HFFc6 (cell line): ENCODE data around the gene ZDHHC1. TPM values are rescaled to one million over a fixed set of nuclear protein-coding genes. Genes with fewer than 3 reads are reported as not detected.
"Not testable (repeated sequence)": the region's sequence is repeated elsewhere in the genome, so short reads cannot be mapped to it uniquely, and the experiment has no call there.

Source experiments
- DNase-seq: peaks from one replicate; pipeline ENCODE4 v3.0.0-alpha.2; 2018
- H3K27ac Mint-ChIP-seq: 2 replicates; pipeline ENCODE4 v1.8.0; 2020; ENCODE audit warnings: mild to moderate bottlenecking, mixed read lengths
- H3K27me3 Mint-ChIP-seq: 2 replicates; pipeline ENCODE4 v1.8.0; 2021; ENCODE audit warnings: mild to moderate bottlenecking, moderate library complexity, mixed read lengths; ENCODE audit not compliant: insufficient read depth
- H3K36me3 Mint-ChIP-seq: 2 replicates; pipeline ENCODE4 v1.8.0; 2021; ENCODE audit warnings: low read depth, mixed read lengths
- H3K4me1 Mint-ChIP-seq: 2 replicates; pipeline ENCODE4 v1.8.0; 2020; ENCODE audit warnings: low read depth, mixed read lengths
- H3K4me3 Mint-ChIP-seq: 2 replicates; pipeline ENCODE4 v1.8.0; 2020; ENCODE audit warnings: mild to moderate bottlenecking, moderate library complexity, mixed read lengths
- H3K9me3 Mint-ChIP-seq: 2 replicates; pipeline ENCODE4 v1.8.0; 2020; ENCODE audit warnings: mild to moderate bottlenecking, mixed read lengths
- CTCF ChIP-seq: fragments of 200-600 bp; sonication (generic); IDR thresholded peaks from 2 replicates; pipeline ENCODE4 v1.5.0; 2021; ENCODE audit warnings: antibody characterized with exemption, mild to moderate bottlenecking
- total RNA-seq, 6 experiments: library from RNA; stranded (reverse); fragmentation: NEBNext Ultra II Directional; extraction: Animal tissue kit (Norgen Biotek cat#: 25700); gene quantifications; 2 replicates in 1 of 6; 3 replicates in 5 of 6; pipeline ENCODE4 v1.2.3, GENCODE V29; 2021

ZDHHC1 gene
- total RNA-seq, 6 experiments from 2014 or later, result 2.1 to 5.4 (median 2.8) TPM

GRCh38 chr16:67421030-67421429 is 4.8 kb upstream of the ZDHHC1 start:
- peaks cover 23% of the 10 kb centered on the region for H3K27me3 Mint-ChIP-seq

GRCh38 chr16:67419931-67420330 is 3.7 kb upstream of the ZDHHC1 start:
- Mint-ChIP-seq H3K27me3 (peaks cover 14% of the 10 kb centered on the region), H3K4me3 (no peak overlapping the region), H3K27ac (no peak overlapping the region), H3K9me3 (no peaks in the 10 kb centered on the region), H3K4me1 (peaks cover 25% of the 10 kb centered on the region), H3K36me3 (no peaks in the 10 kb centered on the region)
- peak; percentile 12; the same call in 1 of the 2 replicates for TF ChIP-seq CTCF
- DNase-seq, result no peak

More at GRCh38 chr16:67421030-67421429, 4.8 kb upstream of the ZDHHC1 start:
- peaks cover 19% of the 10 kb centered on the region for H3K4me1 Mint-ChIP-seq
- TF ChIP-seq CTCF, result no peak
- H3K27ac Mint-ChIP-seq, result no peak overlapping the region
- H3K4me3 Mint-ChIP-seq, result no peak overlapping the region
- no peaks in the 10 kb centered on the region for H3K9me3 Mint-ChIP-seq
- no peak for DNase-seq
- no peaks in the 10 kb centered on the region for H3K36me3 Mint-ChIP-seq

GRCh38 chr16:67419502-67419901 is 3.2 kb upstream of the ZDHHC1 start:
- peaks cover 26% of the 10 kb centered on the region for H3K4me1 Mint-ChIP-seq
- TF ChIP-seq CTCF, result no peak
- no peaks in the 10 kb centered on the region for H3K36me3 Mint-ChIP-seq
- H3K4me3 Mint-ChIP-seq, result no peak overlapping the region
- peaks cover 13% of the 10 kb centered on the region for H3K27me3 Mint-ChIP-seq
- DNase-seq, result no peak
- H3K27ac Mint-ChIP-seq, result no peak overlapping the region
- no peaks in the 10 kb centered on the region for H3K9me3 Mint-ChIP-seq

GRCh38 chr16:67417333-67418061 is 1.2 kb upstream of the ZDHHC1 start:
- Mint-ChIP-seq H3K9me3 (no peaks in the 10 kb centered on the region), H3K27ac (no peak overlapping the region), H3K4me3 (no peak overlapping the region; the same call in 1 of the 2 replicates), H3K27me3 (peaks cover 10% of the 10 kb centered on the region), H3K36me3 (no peaks in the 10 kb centered on the region), H3K4me1 (peaks cover 33% of the 10 kb centered on the region)
- TF ChIP-seq CTCF, result no peak
- no peak for DNase-seq

GRCh38 chr16:67415421-67415820 is 856 bp downstream of the ZDHHC1 start:
- H3K36me3 Mint-ChIP-seq, H3K27me3 Mint-ChIP-seq, DNase-seq, H3K9me3 Mint-ChIP-seq: not testable (repeated sequence)
- Mint-ChIP-seq H3K27ac (peak overlapping the region; percentile 52; the same call in 1 of the 2 replicates), H3K4me1 (peaks cover 33% of the 10 kb centered on the region), H3K4me3 (peak overlapping the region; percentile 78)
